Dermis blood vessel endothelial cell (primary cell): Measurements from ENCODE around the gene CCDC102A. TPM values are rescaled to one million over a fixed set of nuclear protein-coding genes. Genes with fewer than 3 reads are reported as not detected.
A peak's percentile ranks its signal among the peaks of the same experiment; 100 is the strongest.

Source experiments
- DNase-seq: peaks from one replicate; pipeline ENCODE4 v3.0.0; 2010
- total RNA-seq: library from RNA; depleted of rRNA; stranded (reverse); fragments of >200 nt; gene quantifications from 2 replicates; pipeline ENCODE4 v1.2.3, GENCODE V29; 2014

Gene CCDC102A
- total RNA-seq, 1 donor from 2014 or later, result 25.5 TPM

GRCh38 chr16:57535680-57536305 lies 578 bp downstream of the CCDC102A start:
- peak; percentile 92 for DNase-seq

- no peak for DNase-seq
These were observed 1.3 kb downstream of the CCDC102A start for GRCh38 chr16:57534881-57535658.

- DNase-seq, result no peak
These were observed 2.0 kb downstream of the CCDC102A start for GRCh38 chr16:57534337-57534880.

GRCh38 chr16:57533431-57534336 lies 2.7 kb downstream of the CCDC102A start:
- DNase-seq, result peak; percentile 28

- DNase-seq, result no peak
These were observed 4.1 kb downstream of the CCDC102A start for GRCh38 chr16:57532266-57532625.

- no peak for DNase-seq
These were observed 4.6 kb downstream of the CCDC102A start for GRCh38 chr16:57531635-57532265.

GRCh38 chr16:57531253-57531575 lies 5.2 kb downstream of the CCDC102A start:
- no peak for DNase-seq

- no peak for DNase-seq
These were observed 5.7 kb downstream of the CCDC102A start for GRCh38 chr16:57530522-57531252.

- DNase-seq, result peak; percentile 79
These were observed 6.3 kb downstream of the CCDC102A start for GRCh38 chr16:57530104-57530521.

GRCh38 chr16:57529391-57530103 lies 6.8 kb downstream of the CCDC102A start:
- no peak for DNase-seq

- no peak for DNase-seq
These were observed 7.6 kb downstream of the CCDC102A start for GRCh38 chr16:57528499-57529390.

GRCh38 chr16:57527610-57528360 lies 8.6 kb downstream of the CCDC102A start:
- DNase-seq, result no peak

- DNase-seq, result no peak
These were observed 9.3 kb downstream of the CCDC102A start for GRCh38 chr16:57527027-57527426.

GRCh38 chr16:57526498-57526897 lies 9.9 kb downstream of the CCDC102A start:
- DNase-seq, result no peak

GRCh38 chr16:57525761-57526160 lies 10.6 kb downstream of the CCDC102A start:
- no peak for DNase-seq

GRCh38 chr16:57522960-57523359 lies 13.4 kb downstream of the CCDC102A start:
- no peak for DNase-seq

- peak; percentile 85 for DNase-seq
These were observed 16.5 kb downstream of the CCDC102A start for GRCh38 chr16:57519796-57520360.

- no peak for DNase-seq
These were observed 17.4 kb downstream of the CCDC102A start for GRCh38 chr16:57518922-57519321.

GRCh38 chr16:57518520-57518919 lies 17.9 kb downstream of the CCDC102A start:
- no peak for DNase-seq
